Uterus (tissue), 4 donors: Measurements from ENCODE around the gene TMEM175. TPM values are rescaled to one million over a fixed set of nuclear protein-coding genes. Genes with fewer than 3 reads are reported as not detected.
"Not testable (repeated sequence)": the region's sequence is repeated elsewhere in the genome, so short reads cannot be mapped to it uniquely, and the experiment has no call there.

Source experiments
- DNase-seq, 2 donors: peaks; one replicate each; pipeline ENCODE4 v3.0.0-alpha.2; 2019 to 2020
- H3K27ac ChIP-seq, 2 donors: fragments of 200-600 bp; sonication (generic); 1 replicate in 1 of 2; 2 replicates in 1 of 2; pipeline ENCODE4 v1.5.1; 2016 to 2018
- H3K27me3 ChIP-seq, 2 donors: fragments of 200-600 bp; sonication (generic); one replicate each; pipeline ENCODE4 v1.5.1; 2018 to 2019; ENCODE audit warnings: control low read depth in 1 of 2
- H3K36me3 ChIP-seq, 2 donors: fragments of 200-600 bp; sonication (generic); one replicate each; pipeline ENCODE4 v1.5.1; 2019; ENCODE audit warnings: control low read depth in 1 of 2
- H3K4me1 ChIP-seq, 2 donors: fragments of 200-600 bp; sonication (generic); one replicate each; pipeline ENCODE4 v1.5.1; 2018 to 2019; ENCODE audit warnings: control low read depth in 1 of 2
- H3K4me3 ChIP-seq, 2 donors: fragments of 200-600 bp; sonication (generic); 1 replicate in 1 of 2; 2 replicates in 1 of 2; pipeline ENCODE4 v1.5.1; 2018 to 2019; ENCODE audit warnings: mild to moderate bottlenecking in 1 of 2
- H3K9me3 ChIP-seq, 2 donors: fragments of 200-600 bp; sonication (generic); one replicate each; pipeline ENCODE4 v1.5.1; 2019; ENCODE audit warnings: control low read depth in 1 of 2
- POLR2A ChIP-seq, 2 donors: fragments of 450-650 bp; IDR thresholded peaks; one replicate each; pipeline ENCODE4 v1.6.1; 2016; ENCODE audit warnings: antibody characterized with exemption in 2 of 2, mild to moderate bottlenecking in 1 of 2, moderate library complexity in 1 of 2
- intact Hi-C: fragments of 100-400 bp; cut with DNase I; formaldehyde crosslinking; loops from one replicate; pipeline ENCODE4 v1.15.1; 2023; ENCODE audit warnings: low total_unique reads
- total RNA-seq, 4 donors: library from RNA; depleted of rRNA in 3 of 4; stranded (reverse); fragments of >200 nt in 3 of 4; gene quantifications; one replicate each; pipeline versions ENCODE4 v1.1.0 to v1.2.4, GENCODE V29; 2014 to 2023
- TF ChIP-seq, protein P1 (sequence below), 4 experiments: fragments of 200-600 bp in 2 of 4; fragments of 450-650 bp in 2 of 4; sonication (generic) in 2 of 4; IDR thresholded peaks; one replicate each; pipeline ENCODE4 v1.5.1; 2016 to 2019; ENCODE audit warnings: antibody characterized with exemption in 4 of 4, mild to moderate bottlenecking in 2 of 4, moderate library complexity in 1 of 4
- donor health status: DM: yes; HTN: yes; CAD: no.

Gene TMEM175
- total RNA-seq, 4 donors from 2014 or later = 9.9 to 39.7 (median 26.3) TPM

DNA sequence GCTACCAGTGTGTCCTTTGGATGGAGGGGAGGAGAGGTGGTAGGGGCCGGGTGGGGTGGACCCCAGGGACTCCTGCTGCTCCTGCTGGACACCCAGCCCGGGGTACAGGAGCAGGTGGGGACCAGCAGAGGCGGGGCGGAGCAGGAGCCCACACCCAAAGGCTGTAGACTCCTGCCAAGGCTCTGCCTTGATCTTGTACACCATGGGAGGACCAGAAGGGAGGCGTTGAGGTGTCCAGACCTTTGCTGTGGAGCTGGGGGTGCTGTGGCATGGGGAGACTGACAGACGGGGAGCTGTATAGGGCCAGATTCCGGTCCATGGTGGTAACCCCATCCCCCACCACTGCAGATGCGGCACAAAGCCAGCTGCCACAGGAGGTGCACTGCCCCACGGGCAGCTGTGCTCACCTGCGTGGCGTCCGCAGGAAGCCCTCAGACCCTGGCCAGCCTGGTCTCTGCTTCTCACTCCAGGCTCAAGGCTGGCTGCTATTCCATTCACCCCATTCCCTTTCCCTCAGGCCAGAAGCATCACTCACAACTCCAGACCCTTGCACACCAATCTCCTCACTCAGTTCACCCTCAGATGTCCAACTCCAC, 65.9 kb downstream of the TMEM175 start:
- intact Hi-C loops = no loop called here
- Histone ChIP-seq H3K27ac (no peak overlapping the region), H3K4me3 (no peak overlapping the region), H3K27me3 (peaks cover 10 to 29% of the 10 kb centered on the region in 2 donors), H3K4me1 (peaks cover 0 to 25% of the 10 kb centered on the region in 2 donors), H3K36me3 (no peaks in the 10 kb centered on the region), H3K9me3 (no peaks in the 10 kb centered on the region)
- no peak for TF ChIP-seq POLR2A (IDR thresholded peaks at IDR 0.05)
- TF ChIP-seq, protein P1, sequence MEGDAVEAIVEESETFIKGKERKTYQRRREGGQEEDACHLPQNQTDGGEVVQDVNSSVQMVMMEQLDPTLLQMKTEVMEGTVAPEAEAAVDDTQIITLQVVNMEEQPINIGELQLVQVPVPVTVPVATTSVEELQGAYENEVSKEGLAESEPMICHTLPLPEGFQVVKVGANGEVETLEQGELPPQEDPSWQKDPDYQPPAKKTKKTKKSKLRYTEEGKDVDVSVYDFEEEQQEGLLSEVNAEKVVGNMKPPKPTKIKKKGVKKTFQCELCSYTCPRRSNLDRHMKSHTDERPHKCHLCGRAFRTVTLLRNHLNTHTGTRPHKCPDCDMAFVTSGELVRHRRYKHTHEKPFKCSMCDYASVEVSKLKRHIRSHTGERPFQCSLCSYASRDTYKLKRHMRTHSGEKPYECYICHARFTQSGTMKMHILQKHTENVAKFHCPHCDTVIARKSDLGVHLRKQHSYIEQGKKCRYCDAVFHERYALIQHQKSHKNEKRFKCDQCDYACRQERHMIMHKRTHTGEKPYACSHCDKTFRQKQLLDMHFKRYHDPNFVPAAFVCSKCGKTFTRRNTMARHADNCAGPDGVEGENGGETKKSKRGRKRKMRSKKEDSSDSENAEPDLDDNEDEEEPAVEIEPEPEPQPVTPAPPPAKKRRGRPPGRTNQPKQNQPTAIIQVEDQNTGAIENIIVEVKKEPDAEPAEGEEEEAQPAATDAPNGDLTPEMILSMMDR (IDR thresholded peaks at IDR 0.05) = no peak
- DNase-seq = no peak

DNA sequence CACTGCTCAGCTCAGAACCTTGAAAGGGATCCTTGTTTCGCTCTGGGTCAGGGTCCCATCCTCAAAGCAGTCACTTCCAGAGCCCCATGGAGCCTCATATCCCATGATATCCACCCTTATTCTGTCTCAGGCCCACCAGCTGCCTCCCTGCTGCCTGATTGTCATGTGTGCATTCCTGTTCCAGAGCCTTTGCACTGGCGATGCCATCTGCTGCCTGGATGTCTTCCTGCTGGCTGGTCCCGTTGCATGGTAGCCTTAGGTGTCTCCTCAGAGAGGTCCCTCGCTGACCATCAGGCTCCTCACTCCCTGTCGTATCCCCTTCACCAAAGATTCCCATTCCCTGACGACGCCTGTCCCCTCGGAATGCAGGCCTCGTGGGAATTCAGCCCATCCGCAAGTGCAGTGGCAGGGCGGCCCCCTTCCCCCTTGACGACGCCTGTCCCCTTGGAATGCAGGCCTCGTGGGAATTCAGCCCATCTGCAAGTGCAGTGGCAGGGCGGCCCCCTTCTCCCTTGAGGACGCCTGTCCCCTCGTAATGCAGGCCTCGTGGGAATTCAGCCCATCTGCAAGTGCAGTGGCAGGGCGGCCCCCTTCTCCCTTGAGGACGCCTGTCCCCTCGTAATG, 67.1 kb downstream of the TMEM175 start:
- H3K4me3 ChIP-seq, DNase-seq, H3K9me3 ChIP-seq, H3K36me3 ChIP-seq, H3K27ac ChIP-seq, intact Hi-C loops: not testable (repeated sequence)
- Histone ChIP-seq H3K4me1 (peaks cover 0 to 29% of the 10 kb centered on the region in 2 donors), H3K27me3 (peaks cover 15 to 32% of the 10 kb centered on the region in 2 donors)

GRCh38 chr4:999882-1000425, 67.7 kb downstream of the TMEM175 start:
- Histone ChIP-seq H3K4me3 (no peak overlapping the region), H3K36me3 (no peaks in the 10 kb centered on the region), H3K27ac (no peak overlapping the region), H3K9me3 (no peaks in the 10 kb centered on the region), H3K27me3 (peaks cover 15 to 32% of the 10 kb centered on the region in 2 donors), H3K4me1 (peaks cover 0 to 29% of the 10 kb centered on the region in 2 donors)
- intact Hi-C loops = no loop called here
- TF ChIP-seq, protein P1 (IDR thresholded peaks at IDR 0.05) = no peak
- TF ChIP-seq POLR2A (IDR thresholded peaks at IDR 0.05) = no peak
- no peak for DNase-seq

DNA sequence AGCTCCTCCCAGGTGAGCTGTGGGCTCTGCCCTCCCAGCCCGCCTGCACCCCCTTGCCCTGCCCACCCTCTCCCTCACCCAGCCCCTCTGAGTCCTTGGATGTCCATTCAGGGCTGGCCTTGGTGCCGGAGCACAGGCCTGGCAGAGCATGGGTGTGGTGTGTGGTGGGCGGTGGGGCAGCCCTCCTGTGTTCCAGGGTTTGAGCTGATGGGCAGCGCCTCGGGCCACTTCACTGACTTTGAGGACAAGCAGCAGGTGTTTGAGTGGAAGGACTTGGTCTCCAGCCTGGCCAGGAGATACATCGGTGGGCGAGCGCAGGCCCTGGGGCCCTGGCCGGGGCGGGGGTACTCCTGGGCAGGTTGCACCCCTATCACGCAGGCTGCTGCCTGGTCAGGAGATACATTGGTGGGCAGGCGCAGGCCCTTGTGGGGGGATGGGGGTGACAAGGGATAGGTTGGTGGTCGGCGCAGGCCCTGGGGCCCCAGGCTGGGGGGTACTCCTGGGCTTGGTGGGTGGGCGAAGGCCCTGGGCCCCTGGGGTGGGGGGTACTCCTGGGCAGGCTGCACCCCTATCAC, 68.5 kb downstream of the TMEM175 start:
- H3K27me3 ChIP-seq = peaks cover 15 to 32% of the 10 kb centered on the region in 2 donors
- no peak overlapping the region for H3K4me3 ChIP-seq
- no peaks in the 10 kb centered on the region for H3K9me3 ChIP-seq
- intact Hi-C loops = no loop called here
- no peak overlapping the region for H3K27ac ChIP-seq
- H3K4me1 ChIP-seq = peaks cover 0 to 29% of the 10 kb centered on the region in 2 donors
- no peaks in the 10 kb centered on the region for H3K36me3 ChIP-seq
- no peak for DNase-seq
- no peak for TF ChIP-seq POLR2A (IDR thresholded peaks at IDR 0.05)
- TF ChIP-seq, protein P1 (IDR thresholded peaks at IDR 0.05) = no peak

DNA sequence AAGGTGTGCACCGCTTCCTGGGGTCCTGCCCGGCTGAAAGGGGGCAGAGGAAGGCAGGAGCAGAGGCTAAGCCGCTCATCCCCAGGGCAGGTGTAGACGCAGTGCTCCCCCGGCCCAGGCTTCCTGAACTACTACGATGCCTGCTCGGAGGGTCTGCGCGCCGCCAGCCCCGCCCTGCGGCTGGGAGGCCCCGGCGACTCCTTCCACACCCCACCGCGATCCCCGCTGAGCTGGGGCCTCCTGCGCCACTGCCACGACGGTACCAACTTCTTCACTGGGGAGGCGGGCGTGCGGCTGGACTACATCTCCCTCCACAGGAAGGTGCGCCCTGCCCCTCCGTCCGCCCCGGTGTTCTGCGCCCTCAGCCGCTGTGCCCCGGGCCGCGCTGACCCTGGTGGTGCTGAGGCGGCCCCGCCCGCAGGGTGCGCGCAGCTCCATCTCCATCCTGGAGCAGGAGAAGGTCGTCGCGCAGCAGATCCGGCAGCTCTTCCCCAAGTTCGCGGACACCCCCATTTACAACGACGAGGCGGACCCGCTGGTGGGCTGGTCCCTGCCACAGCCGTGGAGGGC, 69.4 kb downstream of the TMEM175 start:
- Histone ChIP-seq H3K27me3 (peaks cover 15 to 32% of the 10 kb centered on the region in 2 donors), H3K36me3 (no peaks in the 10 kb centered on the region), H3K4me1 (peaks cover 0 to 29% of the 10 kb centered on the region in 2 donors), H3K9me3 (no peaks in the 10 kb centered on the region), H3K27ac (no peak overlapping the region), H3K4me3 (no peak overlapping the region)
- TF ChIP-seq, protein P1 (IDR thresholded peaks at IDR 0.05) = no peak
- TF ChIP-seq POLR2A (IDR thresholded peaks at IDR 0.05) = no peak
- intact Hi-C loops = no loop called here
- no peak for DNase-seq
